ENCODE results near the gene FYCO1.
"Not testable (repeated sequence)": the region's sequence is repeated elsewhere in the genome, so short reads cannot be mapped to it uniquely, and the experiment has no call there.

The FYCO1 gene

DNA sequence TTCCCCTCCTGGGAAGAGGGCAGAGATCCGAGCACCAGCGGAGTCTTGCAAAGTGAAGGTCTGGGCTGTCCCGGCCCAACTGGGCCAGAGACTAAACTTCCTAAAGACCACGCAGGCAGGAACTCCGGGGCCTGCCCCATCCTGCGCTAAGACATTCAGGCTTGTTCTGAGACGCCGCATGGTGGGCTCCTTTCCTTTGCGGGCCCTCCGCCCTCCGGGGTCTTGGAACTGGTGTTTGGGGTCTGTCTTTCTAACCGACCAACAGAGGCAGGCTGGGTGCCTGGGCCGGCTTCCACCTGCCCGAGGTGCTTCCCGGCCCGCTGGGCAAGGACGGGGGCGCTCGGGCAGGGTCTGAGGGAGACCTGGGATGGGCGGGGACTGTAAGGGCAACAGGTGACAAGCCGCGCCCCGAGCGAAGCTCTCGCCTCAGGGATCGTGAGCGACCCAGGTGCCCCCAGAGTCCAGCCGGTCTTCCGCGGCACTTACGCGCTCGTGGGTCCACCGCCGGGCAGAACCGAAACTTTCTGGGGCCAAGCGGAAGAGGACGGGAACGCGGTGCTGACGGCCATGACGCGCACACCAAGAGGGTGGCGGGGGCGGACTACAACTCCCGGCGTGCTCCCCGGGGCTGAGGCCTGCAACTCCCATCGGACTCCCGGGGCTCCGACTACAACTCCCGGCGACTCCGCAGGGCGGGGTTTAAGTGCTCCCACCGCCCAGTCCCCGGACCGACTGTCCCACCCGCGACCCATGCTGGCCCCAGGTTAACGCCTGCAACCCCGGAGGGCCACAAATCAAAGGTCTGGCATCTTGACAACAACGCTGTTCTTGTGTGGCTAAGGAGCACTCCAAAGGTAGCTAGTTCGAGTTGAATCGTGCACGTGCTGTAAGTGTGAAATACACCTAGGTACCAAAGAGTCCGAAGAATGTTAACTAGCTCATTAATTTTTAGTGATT lies at the start of gene FYCO1:
Gene FYCO1 (minus strand): TSS at position 589 of the 957 bp plus-strand sequence. CDS start 10,914 bp downstream, outside the sequence.
- DNase-seq: peak; percentile 91 to 93

DNA sequence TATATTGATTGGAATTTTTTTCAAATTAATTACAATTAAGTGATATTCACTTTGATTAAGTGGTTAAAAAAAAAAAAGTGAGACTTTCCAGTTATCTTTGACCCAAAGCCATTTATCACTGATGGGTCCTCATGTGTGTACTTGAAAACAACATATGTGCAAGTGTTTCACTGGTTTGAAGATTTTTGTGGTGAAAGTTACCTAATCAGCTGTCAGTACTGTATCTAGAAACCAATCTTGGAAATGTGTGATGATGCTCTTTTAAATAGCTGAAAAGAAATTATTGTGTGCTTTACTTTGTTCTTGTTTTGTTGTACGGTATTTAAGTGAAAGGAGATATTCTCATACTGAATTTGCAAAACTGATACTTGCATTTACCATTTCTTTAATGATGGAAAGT lies 43.3 kb upstream of the FYCO1 start:
- DNase-seq: no peak

DNA sequence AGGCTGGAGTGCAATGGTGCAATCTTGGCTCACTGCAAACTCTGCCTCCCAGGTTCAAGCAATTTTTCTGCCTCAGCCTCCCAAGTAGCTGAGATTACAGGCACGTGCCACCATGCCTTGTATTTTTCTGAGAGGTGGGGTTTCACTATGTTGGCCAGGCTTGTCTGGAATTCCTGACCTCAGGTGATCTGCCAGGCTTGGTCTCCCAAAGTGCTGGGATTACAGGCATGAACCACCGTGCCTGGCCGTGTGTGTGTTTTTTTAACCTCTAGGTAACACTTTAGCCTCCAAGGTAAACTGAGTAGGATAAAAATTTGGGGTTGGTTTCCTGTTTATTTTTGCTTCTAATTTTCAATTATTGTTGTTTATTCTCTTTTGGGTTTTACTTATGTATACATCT lies 42.4 kb upstream of the FYCO1 start:
- not testable (repeated sequence) for DNase-seq

GRCh38 chr3:46036191-46036590 lies 40.6 kb upstream of the FYCO1 start:
- no peak for DNase-seq

- DNase-seq: no peak
These were observed 36.1 kb upstream of the FYCO1 start for GRCh38 chr3:46031747-46032146.

DNA sequence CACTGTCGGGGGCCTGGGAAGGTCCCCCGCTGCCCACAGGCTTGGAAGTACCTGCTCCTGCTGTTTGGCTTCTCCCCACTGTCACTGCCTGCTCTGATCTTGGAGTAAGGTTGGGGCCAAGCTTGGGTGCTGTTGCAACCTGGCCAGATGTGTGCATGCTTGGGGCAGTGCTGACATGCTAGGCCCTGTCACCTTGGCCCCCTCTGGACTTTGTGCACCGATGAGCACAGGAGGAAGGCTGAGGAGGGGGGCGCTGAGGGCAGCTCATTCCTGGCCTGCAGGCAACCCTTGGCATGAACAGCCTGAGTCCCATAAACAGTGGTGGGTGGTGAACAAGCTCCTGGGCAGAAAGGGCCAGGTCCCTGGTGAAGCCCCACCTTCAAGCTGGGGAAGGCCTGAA lies 35.6 kb upstream of the FYCO1 start:
- DNase-seq: no peak

DNA sequence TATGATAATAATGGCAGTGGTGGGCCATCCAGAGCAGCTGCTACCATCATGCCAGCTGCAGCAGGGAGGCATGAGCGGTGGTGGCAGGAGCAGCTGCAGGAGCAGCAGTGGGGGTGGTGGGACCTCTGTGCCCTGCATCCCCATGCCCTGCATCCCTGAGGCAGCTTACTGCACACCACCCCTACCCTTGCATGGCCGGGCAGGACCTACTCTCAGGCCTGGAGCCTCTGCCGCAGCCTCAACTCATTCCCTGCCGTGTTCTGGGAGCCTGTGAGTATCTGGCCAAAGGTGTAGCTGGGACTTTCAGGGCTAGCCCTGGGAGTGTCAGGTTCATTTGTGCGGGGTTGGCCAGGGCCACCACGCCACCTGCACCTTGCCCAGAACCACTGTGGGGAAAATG lies 35.0 kb upstream of the FYCO1 start:
- DNase-seq: no peak

GRCh38 chr3:46029953-46030543 lies 34.4 kb upstream of the FYCO1 start:
- peak; percentile 46 to 59 for DNase-seq

- DNase-seq: no peak
These were observed 32.2 kb upstream of the FYCO1 start for GRCh38 chr3:46027736-46028397.

- no peak for DNase-seq
These were observed 31.5 kb upstream of the FYCO1 start, which contains the start of gene XCR1 for GRCh38 chr3:46027021-46027705. Gene XCR1 (minus strand): TSS chr3:46027483. CDS start chr3:46021947, 5,536 bp downstream.

- no peak for DNase-seq
These were observed 29.5 kb upstream of the FYCO1 start for GRCh38 chr3:46025139-46025538.

GRCh38 chr3:46024131-46024530 lies 28.5 kb upstream of the FYCO1 start:
- DNase-seq: peak in 1 of 2 donors; percentile 37

DNA sequence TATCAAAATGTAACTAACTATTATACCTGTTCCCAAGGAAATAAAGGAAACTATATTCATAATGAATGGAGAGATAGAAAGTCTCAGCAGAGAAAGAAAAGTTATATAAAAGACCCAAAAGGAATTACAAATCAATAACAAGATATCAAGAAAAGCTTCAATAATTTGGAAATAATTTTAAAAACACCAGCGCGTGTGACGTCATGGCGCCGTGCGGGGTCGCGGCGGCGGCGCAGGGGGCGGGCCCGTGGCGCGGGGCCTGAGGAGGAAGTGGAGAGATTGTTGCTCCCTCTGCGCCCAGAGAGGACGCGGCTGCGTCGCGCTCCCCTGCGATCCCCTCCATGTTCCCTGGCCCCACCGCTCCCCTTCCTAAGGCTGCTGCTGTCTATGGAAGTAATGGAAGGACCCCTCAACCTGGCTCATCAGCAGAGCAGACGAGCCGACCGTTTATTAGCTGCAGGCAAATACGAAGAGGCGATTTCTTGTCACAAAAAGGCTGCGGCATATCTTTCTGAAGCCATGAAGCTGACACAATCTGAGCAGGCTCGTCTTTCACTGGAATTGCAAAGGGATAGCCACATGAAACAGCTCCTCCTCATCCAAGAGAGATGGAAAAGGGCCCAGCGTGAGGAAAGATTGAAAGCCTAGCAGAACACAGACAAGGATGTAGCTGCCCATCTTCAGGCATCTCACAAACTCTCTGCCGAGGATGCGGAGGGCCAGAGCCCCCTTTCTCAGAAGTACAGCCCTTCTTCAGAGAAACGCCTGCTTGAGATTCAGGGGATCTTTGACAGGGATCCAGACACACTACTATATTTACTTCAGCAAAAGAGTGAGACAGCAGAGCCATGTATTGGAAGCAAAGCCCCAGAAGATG lies 27.5 kb upstream of the FYCO1 start:
- no peak for DNase-seq

DNA sequence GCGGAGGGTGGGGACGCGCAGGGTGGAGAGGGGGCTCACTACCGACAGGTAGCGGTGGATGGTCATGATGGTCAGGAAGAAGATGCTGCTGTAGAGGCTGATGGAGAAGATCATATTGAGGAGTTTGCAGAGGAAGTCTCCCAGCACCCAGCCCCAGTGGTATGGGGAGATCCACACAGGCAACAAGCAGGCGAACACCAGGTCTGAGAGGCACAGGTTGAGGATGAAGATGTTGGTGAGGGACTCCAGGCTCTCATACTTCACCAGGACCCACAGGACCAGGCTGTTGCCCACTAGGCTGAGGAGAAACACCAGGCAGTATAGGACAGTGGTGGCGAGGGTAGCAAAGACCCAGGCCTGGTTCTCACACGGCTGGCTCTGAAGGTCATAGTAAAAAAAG lies 25.9 kb upstream of the FYCO1 start:
- DNase-seq: no peak

DNA sequence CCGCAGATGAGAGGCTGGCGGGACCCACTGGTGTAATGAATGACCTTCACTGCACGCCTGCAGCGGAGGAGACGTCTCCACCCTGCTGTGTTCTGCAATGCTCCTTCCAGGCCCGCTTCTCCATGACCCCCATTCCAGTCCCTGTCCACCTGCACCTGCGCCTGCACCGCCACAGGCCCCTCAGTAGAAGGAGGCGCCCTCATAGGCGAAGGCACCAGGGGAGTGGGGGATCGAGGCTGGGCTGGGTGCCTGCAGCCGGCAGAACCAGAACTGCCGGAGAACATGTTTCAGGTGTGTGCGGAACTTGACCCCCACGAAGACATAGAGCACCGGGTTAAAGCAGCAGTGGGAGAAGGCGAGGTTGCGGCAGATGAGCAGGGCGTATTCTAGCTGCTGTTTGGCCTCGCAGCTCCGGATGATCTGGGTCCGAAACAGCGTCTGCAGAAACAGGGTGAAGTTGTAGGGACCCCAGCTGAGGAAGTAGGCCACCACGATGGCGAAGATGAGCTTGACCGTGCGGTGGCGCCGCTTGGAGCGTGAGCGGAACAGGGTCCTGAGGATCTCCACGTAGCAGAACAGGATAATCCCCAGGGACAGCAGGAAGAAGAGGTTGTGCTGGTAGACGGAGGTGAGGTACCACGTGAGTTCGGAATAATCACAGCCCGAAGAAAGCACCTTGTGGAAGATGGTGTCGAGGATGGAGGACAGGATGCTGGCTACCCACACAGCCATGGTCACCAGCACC lies 25.3 kb upstream of the FYCO1 start:
- DNase-seq: no peak

- DNase-seq: peak; percentile 21 to 50
These were observed 24.1 kb upstream of the FYCO1 start for GRCh38 chr3:46019707-46020106.

DNA sequence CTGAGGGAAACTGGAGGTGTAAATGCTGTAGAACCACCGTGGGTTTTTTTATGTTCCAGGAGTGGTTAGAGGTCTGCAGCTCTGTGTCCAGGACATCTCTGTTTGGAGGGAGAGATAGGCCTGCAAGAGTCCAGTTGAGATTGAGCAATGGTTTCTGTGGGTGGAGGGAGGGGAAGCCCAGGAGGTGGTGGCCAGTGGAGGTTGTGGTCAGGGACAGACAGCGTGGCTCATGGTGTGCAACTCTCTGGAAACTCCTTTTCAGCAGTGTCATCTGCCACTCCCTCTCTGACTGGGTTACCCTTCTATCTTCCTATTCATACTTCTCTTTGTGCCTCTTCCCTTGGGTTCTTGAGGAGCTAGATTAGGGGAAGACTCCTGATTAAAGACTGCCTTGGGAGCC lies 22.1 kb upstream of the FYCO1 start:
- DNase-seq: peak; percentile 95 to 99

GRCh38 chr3:46013316-46014094 lies 17.9 kb upstream of the FYCO1 start:
- peak in 1 of 2 donors; percentile 35 for DNase-seq

DNA sequence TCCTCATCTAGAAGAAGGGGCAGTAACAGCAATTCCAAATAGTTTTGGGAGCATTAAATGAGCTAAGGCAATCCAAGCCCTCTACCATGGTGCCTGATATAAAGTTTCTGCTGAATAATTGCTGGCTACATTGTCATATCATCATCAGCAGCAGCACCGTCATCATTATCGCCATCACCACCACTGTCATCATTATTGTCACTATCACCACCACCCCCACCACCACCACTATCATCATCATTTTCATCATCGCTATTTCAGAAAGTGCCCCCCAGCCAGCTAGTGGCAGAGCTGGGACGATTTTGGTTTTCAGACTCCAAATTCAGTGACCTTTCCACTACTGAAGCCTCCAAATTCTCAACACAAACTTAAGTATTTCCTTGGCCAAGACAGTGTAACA lies 16.6 kb upstream of the FYCO1 start:
- DNase-seq: no peak

DNA sequence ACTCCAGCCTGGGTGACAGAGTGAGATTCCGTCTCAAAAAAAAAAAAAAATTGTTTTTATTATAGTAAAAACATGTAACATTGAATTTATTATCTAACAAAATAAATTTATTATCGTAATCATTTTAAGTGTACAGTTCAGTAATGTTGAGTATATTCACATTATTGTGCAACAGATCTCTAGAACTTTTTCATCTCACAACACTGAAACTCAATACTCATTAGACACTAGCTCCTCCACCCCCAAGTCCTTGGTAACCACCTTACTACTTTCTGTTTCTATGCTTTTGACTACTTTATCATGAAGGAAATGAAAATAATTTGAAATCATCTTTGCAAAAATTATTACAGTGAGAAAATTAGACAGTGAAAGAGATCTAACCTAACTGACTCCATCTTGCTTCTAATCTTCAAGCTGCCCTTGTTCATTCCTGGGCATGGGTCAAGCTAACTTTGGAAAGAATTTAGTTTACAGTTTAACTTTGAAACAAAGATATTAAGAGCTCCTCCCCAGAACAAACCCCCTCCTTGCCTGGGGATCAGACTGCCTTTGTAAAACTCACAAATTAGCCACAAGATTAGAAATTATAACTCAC lies 15.0 kb upstream of the FYCO1 start:
- no peak for DNase-seq
